ENCODE measurements around the gene AMPD2.

DNA sequence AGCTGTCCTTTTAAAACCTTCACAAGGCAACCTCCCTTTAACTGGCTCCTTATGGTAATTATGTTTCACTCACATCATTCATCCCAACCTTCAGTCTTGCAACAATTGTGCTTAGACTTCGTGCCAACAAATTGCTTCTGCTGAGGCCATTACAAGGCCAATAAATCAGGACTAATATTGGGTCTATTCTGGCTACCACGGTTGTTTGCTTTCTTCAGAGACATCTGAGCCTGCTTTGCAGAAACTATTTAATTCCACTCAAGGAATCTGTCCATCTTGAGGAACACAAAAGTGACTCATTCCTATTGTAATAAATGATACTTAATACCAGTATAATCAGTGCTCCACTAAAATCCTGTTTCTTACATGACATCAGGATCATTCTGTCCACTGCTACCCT lies 33.7 kb downstream of the AMPD2 start:
- TF ChIP-seq POLR2AphosphoS5 (IDR thresholded peaks at IDR 0.05; ENCODE audit: low read depth, low read length) (no peak), POLR2A (IDR thresholded peaks at IDR 0.05; ENCODE audit: low read depth, low read length) (no peak), TAF1 (IDR thresholded peaks at IDR 0.05; ENCODE audit: borderline replicate concordance, low read depth, low read length) (no peak)
